NB4 (cell line): ENCODE data around the gene KRT33B.

ENCODE experiments used
- DNase-seq: peaks from one replicate; pipeline ENCODE4 v3.0.0; 2010; ENCODE audit warnings: low read depth
- H3K4me3 ChIP-seq: one replicate; pipeline ENCODE4 v1.5.1; 2011; ENCODE audit warnings: mild to moderate bottlenecking, low read depth, low read length, moderate library complexity
- MYC ChIP-seq: IDR thresholded peaks from 2 replicates; pipeline ENCODE4 v1.6.1; 2011; ENCODE audit warnings: low read depth, low read length
- POLR2A ChIP-seq: IDR thresholded peaks from 2 replicates; pipeline ENCODE4 v1.6.1; 2011; ENCODE audit warnings: mild to moderate bottlenecking; ENCODE audit not compliant: insufficient read length; ENCODE audit errors: extremely low read depth
- TF ChIP-seq, protein P1 (sequence below): IDR thresholded peaks from 2 replicates; pipeline ENCODE4 v1.6.1; 2011; ENCODE audit warnings: low read depth, low read length
- TF ChIP-seq, protein P2 (sequence below): IDR thresholded peaks from one replicate; pipeline ENCODE4 v1.5.1; 2012; ENCODE audit warnings: low read depth, low read length

Gene KRT33B

DNA sequence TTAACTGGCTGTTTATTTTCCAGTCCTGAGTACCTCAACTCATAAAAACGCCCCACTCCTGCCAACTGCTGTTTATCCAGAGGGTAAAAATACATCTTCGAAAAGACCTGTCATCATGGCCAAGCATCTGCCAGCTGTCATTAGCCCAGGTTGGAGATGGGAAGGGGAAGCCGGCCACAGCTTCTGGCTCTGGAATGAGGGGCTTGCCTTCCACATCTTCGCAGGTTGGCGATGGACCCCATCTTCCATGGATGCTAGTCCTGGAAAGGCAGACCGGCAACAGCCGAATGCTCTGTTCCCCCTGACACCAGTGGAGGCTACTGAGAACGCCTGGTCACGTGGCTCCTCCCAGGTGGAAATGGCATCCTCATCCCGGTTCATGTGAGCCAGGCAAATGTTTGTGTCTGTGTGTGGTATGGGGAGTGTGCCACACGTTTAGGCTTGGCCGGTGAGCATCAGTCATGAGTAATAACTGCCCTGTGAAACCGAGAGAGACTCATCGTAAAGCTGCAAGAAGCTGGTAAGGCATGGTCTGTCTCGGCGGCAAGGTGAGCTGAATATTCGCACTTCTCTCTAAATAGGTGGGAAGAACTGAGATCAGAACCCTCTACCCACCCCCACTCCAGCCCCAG, 53.7 kb downstream of the KRT33B start:
- TF ChIP-seq, protein P1, sequence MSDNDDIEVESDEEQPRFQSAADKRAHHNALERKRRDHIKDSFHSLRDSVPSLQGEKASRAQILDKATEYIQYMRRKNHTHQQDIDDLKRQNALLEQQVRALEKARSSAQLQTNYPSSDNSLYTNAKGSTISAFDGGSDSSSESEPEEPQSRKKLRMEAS = no peak
- no peak for TF ChIP-seq MYC
- TF ChIP-seq, protein P2, sequence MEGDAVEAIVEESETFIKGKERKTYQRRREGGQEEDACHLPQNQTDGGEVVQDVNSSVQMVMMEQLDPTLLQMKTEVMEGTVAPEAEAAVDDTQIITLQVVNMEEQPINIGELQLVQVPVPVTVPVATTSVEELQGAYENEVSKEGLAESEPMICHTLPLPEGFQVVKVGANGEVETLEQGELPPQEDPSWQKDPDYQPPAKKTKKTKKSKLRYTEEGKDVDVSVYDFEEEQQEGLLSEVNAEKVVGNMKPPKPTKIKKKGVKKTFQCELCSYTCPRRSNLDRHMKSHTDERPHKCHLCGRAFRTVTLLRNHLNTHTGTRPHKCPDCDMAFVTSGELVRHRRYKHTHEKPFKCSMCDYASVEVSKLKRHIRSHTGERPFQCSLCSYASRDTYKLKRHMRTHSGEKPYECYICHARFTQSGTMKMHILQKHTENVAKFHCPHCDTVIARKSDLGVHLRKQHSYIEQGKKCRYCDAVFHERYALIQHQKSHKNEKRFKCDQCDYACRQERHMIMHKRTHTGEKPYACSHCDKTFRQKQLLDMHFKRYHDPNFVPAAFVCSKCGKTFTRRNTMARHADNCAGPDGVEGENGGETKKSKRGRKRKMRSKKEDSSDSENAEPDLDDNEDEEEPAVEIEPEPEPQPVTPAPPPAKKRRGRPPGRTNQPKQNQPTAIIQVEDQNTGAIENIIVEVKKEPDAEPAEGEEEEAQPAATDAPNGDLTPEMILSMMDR = no peak
- TF ChIP-seq POLR2A = no peak
- no peak overlapping the region for H3K4me3 ChIP-seq
- DNase-seq = no peak

DNA sequence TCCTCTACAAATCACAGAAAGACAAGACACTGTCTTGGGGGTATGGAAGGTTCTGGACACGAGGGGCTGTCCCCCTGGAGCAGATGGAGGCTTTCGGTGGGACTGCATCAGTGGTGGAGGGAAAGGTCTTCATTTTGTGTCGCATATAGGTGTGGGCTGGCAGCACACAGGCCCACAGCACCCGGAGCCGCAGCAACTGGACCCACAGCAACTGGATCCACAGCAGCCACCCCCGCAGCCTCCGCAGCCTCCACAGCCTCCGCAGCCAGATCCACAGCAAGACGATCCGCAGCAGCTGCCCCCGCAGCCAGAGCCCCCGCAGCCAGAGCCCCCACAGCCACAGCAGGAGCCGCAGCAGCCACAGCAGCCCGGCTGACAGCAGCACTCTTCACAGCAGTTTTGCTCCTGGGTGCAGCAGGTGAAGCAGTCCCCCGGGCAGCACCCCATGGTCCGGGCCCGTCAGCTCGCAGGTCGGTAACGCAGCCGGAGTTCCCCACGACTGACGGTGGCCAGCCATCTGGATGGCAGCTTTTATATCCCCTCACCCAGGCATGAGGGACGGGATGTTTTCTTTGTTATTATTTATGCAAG, 54.3 kb downstream of the KRT33B start, which contains the start of gene KRTAP17-1:
Gene KRTAP17-1 (minus strand): TSS at position 507 of the 591 bp plus-strand sequence. CDS start 60 bp downstream, at position 447.
- no peak for TF ChIP-seq MYC
- TF ChIP-seq POLR2A = no peak
- TF ChIP-seq, protein P2 = no peak
- TF ChIP-seq, protein P1 = no peak
- no peak for DNase-seq
- H3K4me3 ChIP-seq = no peak within 1 kb of the TSS
